T47D (cell line): ENCODE measurements around the gene RASL11A.
"Not testable (repeated sequence)": the region's sequence is repeated elsewhere in the genome, so short reads cannot be mapped to it uniquely, and the experiment has no call there.

ENCODE experiments used
- DNase-seq, 2 experiments: peaks; one replicate each; pipeline versions ENCODE4 v3.0.0 to v3.0.0-alpha.2; 2011 to 2012; ENCODE audit warnings: low read depth in 1 of 2, low spot score in 1 of 2
- JUND ChIP-seq: IDR thresholded peaks from 2 replicates; pipeline ENCODE4 v1.6.1; 2012; ENCODE audit warnings: low read depth
- in situ Hi-C: cut with HindIII; loops from 2 replicates; pipeline ENCODE4 v1.10.0; 2016; ENCODE audit warnings: low sequenced_read_pairs, low pct_unique_long_range_greater_than_20kb

Gene RASL11A

GRCh38 chr13:27293873-27294515, 23.4 kb downstream of the RASL11A start:
- no peak for TF ChIP-seq JUND
- DNase-seq: no peak
- in situ Hi-C loops: no loop called here

GRCh38 chr13:27295096-27295495, 24.5 kb downstream of the RASL11A start:
- in situ Hi-C loops: no loop called here
- DNase-seq: no peak
- TF ChIP-seq JUND: no peak

GRCh38 chr13:27295660-27296059, 25.0 kb downstream of the RASL11A start:
- no peak for TF ChIP-seq JUND
- DNase-seq: no peak
- in situ Hi-C loops: no loop called here

GRCh38 chr13:27296496-27296895, 25.9 kb downstream of the RASL11A start:
- DNase-seq: no peak
- in situ Hi-C loops: no loop called here
- no peak for TF ChIP-seq JUND

- in situ Hi-C loops: no loop called here
- no peak for DNase-seq
- TF ChIP-seq JUND: no peak
Measured at GRCh38 chr13:27298849-27299248, 28.2 kb downstream of the RASL11A start.

- not testable (repeated sequence) for DNase-seq
Measured at GRCh38 chr13:27300406-27300805, 29.8 kb downstream of the RASL11A start.

GRCh38 chr13:27300941-27301586, 30.4 kb downstream of the RASL11A start:
- DNase-seq: no peak
- TF ChIP-seq JUND: no peak
- in situ Hi-C loops: no loop called here

More at GRCh38 chr13:27300406-27300805, 29.8 kb downstream of the RASL11A start:
- in situ Hi-C loops: not testable (repeated sequence)

GRCh38 chr13:27302643-27303262, 32.1 kb downstream of the RASL11A start:
- no peak for DNase-seq
- in situ Hi-C loops: no loop called here
- no peak for TF ChIP-seq JUND

GRCh38 chr13:27304099-27304498, 33.5 kb downstream of the RASL11A start:
- in situ Hi-C loops: no loop called here
- DNase-seq: no peak
- TF ChIP-seq JUND: no peak

GRCh38 chr13:27304611-27305010, 34.0 kb downstream of the RASL11A start:
- TF ChIP-seq JUND: no peak
- in situ Hi-C loops: no loop called here
- no peak for DNase-seq

GRCh38 chr13:27306364-27306763, 35.7 kb downstream of the RASL11A start:
- in situ Hi-C loops: no loop called here
- no peak for DNase-seq
- no peak for TF ChIP-seq JUND

GRCh38 chr13:27308941-27309340, 38.3 kb downstream of the RASL11A start:
- in situ Hi-C loops: no loop called here
- DNase-seq: no peak

GRCh38 chr13:27309401-27309958, 38.9 kb downstream of the RASL11A start:
- in situ Hi-C loops: no loop called here
- DNase-seq: no peak
- no peak for TF ChIP-seq JUND

More at GRCh38 chr13:27308941-27309340, 38.3 kb downstream of the RASL11A start:
- no peak for TF ChIP-seq JUND
